Activated CD4-positive, alpha-beta T cell treated with anti-CD3 and anti-CD28 coated beads, Interleukin-2, Interleukin-4, amounts not matched to agents 100 ng/mL and 50 ng/mL, durations not matched to agents 16 hours and 8 hours (primary cell): ENCODE results near the gene SH2D3C.
"Not testable (repeated sequence)": the region's sequence is repeated elsewhere in the genome, so short reads cannot be mapped to it uniquely, and the experiment has no call there.

Experiments
- DNase-seq: peaks from one replicate; pipeline ENCODE4 v3.0.0-alpha.2; 2020; ENCODE audit warnings: low spot score

The SH2D3C gene

DNA sequence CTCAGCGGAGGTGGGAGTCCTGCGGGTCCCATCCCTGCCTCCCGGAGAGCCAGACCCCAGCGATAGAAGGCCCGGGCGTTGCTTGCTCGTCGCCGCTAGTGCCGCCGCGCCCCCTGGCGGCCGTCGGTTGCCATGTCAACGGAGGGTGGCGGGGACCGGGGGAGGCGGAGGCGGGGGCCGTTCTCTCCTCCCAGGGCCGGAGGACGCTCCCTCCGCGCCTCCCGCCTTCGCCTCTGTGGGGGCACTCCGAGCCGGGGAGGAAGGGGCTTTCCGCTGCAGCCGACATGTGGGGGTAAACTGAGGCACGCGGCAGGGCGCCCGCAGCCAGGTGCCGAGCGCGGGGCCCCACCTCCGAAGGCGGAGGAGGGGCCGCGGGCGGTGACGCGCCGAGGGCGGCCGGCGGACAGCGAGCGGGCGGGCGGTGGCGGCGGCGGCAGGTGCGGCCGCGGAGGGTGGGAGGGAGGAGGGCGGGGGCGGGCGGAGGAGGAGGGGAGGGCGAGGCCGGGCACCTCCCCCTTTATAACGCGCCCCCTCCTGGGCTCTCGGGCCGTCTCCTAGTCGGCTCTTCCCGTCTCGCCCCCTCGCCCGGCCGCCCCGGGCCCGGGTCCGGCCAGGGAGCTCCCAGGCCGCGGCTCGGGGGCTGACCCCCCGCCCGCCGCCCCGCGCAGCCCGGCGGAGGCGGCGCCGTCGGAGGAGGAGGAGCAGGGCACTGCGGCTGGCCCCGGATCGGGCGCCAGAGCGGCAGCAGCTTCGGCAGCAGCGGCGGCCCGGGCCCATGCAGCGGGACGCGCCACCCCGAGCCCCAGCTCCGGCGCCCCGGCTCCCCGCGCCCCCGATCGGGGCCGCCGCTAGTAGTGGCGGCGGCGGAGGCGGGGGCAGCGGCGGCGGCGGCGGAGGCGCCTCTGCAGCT lies 6.8 kb upstream of the SH2D3C start:
- DNase-seq, result peak; percentile 90

DNA sequence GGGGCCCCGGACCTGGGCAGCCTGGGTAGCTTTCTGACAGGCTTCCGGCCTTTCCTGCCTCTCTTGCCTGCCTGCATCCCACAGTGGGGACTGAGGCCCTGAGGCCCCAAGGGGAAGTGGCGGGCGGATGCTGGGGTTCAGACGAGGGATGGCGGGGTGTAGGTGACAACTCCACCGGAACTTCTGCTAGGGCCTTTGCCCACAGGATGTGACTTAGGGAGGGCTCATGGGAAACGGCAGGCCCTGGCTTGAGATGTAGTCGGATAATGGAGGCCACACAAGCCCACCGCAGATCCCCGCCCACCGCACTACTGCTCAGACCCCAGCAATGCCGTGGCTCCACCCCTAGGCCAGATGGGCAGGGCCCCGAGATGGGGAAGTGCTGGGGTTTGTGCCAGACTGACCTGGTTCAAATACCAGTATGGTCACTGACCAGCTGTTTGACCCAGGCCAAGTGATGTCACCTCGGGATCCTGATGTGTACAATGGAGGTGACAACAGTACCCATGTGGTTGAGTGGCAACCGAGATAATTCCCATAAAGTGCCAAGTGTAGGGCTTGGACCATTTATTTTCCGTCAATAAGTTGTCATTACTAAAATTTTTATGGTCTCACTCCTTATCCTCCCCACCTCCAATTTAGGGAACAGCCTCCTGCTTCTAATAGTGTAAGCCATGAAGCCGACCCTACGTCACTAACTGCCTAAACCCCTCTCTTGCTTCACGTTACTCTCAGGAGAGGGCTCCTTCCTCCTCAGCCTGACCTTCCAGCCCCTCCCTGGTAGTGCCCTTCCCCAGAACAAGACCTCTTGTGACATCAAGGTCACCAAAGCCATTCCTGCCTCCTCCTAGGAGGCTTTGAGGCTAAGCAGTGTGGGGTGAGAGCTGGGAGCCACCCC lies 4.9 kb upstream of the SH2D3C start:
- peak; percentile 89 for DNase-seq

DNA sequence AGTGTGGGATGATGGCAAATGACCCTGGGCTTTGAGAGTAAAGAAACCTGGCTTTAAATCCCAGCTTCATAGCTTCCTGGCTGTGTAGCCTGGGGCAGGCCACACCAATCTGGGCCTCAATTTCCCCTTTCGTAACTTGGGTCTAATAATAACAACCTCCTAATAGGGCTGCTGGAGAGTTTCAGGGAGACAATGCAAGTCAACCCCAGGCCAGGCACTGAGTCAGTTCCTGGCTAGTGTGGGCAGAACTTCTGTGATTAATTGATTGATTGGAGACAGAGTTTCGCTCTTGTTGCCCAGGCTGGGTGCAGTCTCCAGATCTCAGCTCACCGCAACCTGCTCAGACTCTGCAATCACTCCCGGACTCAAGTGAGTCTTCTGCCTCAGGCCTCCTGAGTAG lies 3.3 kb upstream of the SH2D3C start:
- DNase-seq, result no peak

DNA sequence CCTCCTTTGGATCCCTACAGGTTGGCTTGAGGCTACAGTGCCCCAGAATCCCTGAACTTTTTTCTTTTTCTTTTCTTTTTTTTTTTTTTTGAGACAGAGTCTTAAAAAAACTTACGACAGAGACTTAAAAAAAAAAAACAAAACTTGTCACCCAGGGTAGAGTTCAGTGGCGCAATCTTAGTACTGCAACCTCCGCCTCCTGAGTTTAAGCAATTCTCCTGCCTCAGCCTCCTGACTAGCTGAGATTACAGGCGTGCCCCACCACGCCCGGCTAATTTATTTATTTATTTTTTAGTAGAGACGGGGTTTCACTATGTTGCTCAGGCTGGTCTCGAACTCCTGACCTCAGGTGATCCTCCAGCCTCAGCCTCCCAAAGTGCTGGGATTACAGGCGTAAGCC lies 2.4 kb upstream of the SH2D3C start:
- DNase-seq, result not testable (repeated sequence)

DNA sequence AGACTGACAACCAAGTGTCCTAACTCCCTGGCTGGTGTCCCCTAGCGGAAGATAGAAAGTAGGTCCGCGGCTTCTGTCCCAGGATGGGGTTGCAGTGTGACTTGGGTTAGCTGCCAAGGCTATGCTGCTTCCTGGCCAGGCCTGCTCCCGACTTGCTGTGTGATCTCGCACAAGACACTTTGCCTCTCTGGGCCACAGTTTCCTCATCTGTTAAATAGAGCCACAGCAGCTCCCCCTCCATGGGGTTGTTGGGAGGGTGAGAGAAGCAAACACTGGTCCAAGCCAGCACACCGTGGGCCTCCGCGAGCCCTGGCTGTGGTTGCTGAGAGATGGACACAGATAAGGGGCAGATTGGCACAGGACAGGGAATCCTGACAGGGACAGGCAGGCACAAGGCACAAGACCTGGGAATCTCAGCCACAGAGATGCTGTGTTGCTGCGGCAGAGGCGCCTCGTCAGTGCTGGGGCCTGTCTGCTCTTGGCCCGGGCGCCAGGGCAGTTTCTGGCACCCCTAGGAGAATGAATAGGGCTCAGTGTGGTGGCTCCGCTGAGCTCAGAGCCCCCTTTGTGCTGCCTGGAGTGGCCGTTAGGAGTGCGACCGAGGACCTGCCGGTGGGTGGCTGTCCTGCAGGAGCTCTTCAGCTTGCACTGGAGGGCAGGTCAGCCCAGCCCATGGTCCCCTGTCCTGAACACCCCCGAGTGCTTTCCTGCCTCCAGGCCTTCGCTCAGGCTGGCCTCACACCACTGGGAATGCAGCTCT lies 1.8 kb upstream of the SH2D3C start:
- DNase-seq, result no peak

DNA sequence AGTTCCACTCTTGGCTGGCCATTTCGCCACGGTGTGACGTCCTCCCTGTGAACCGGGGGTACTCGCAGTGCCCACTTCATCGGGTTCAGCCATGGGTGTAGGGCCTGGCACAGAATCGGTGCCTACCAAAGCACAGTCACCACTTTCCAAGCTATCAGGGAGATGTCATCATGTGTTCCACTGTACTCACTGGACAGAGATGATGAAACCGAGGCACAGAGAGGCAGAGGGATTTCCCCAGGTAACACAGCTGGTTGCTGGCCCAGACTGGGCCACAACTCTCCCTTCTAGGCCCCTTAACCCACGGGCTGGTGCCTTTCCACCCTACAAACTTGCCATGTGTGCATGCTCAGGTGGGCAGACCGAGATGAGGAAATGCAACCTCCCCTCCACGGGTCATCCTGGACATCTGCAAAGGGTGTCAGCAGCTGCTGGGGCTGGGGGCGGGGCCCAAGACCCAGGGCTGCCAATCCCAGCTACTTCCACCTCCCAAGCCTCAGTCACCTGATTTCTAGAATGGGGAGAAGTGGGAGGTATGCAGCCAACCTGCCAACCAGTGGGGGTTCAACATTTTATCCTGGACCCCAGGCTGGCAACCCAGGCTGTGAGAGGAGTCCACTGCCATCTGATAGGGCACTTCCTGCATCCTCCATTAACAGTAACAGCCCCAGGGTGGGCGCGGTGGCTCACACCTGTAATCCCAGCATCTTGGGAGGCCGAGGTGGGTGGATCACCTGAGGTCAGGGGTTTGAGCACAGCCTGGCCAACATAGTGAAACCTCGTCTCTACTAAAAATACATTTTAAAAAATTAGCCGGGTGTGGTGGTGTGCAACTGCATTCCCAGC lies 893 bp upstream of the SH2D3C start:
- peak; percentile 83 for DNase-seq

DNA sequence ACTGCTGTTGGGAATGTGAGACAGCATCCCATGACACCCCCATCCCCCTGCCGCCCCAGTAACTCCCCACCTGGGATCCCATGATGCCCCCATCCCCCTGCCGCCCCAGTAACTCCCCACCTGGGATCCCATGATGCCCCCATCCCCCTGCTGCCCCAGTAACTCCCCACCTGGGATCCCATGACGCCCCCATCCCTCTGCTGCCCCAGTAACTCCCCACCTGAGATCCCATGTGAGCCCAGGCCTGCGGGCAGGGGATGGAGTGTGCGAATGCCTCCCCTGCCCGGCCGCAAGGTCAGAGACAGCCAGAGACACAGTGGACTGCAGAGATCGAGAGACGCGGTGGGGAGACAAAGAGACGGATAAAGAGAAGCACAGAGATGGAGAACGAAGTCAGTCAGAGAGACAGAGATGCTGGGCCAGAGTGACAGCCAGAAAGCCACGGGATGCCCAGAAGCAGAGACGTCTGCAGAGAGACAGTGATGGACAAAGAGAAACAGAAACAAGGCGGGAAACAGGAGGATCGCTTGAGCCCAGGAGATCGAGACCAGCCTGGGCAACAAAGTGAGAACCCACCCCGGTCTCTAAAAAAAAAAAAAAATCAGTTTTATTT lies 992 bp downstream of the SH2D3C start:
- no peak for DNase-seq

DNA sequence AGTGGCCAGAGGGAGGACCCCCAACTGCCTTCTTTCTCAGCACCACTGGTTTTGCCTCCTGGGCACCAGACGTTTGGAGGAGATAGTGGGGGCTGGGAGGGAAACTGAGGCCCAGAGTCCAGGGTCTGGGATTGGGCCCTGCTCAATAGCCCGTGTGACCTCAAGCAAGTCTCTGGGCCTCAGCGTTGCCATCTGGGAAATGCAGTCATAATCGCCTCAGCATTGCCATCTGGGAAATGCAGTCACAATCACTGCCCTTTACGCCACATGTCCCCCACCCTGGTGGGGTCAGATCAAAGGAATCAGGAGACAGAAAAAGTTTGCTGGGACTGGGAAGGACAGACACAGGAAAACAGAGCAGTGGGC lies 1.6 kb downstream of the SH2D3C start:
- DNase-seq, result peak; percentile 48

DNA sequence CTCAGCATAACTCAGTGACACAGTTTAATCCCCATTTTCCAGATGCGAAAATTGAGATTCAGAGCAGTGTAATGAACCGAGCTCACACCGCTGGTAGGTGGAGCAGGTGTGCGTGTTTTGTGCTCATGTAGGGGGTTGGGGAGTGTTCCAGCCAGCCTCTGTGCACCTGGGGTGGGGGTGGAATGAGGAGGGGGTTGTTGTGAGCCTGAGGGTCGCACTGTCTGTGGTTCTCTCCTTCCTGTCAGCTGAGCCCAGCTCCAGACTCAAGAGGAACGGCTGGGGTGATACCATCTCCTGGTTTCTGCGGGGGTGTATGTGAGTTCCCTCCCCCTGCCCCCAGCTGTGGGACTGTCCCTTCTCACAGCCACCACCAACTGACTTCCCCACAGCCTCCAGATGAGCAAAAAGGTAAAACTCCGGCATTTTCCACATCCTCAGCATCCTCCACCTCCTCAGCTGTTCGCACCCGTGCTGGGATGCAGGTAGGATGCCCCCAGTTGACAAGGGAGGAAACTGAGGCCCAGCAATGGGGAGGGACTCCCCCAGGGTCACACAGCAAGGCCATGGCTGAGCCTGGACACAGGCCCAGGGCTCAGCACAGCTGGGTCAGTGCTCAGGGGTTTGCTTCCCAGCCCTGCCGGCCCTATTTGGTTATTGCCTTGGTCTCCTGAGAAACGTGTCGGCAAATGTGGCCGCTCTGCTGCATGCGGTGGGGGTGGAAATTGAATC lies 2.1 kb downstream of the SH2D3C start:
- peak; percentile 88 for DNase-seq

DNA sequence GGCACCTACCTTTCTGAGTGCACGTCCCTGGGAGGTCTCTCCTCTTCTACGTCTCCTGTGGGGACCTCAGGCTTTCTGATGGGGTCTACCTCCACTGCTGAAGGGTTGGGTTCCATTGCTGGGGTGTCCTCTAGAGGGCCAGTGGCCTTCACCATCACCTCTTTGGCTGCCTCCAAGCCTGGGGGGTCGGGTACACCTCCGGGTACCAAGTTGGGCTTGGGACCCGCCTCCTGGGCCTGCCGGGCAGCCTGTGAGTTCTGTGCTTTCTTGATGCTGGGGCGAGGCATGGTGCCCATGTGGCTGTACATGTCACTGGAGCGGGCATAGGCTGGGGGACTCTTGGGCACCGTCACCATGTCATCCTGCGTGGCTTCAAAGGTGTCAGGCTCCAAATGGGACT lies 4.5 kb downstream of the SH2D3C start:
- no peak for DNase-seq

DNA sequence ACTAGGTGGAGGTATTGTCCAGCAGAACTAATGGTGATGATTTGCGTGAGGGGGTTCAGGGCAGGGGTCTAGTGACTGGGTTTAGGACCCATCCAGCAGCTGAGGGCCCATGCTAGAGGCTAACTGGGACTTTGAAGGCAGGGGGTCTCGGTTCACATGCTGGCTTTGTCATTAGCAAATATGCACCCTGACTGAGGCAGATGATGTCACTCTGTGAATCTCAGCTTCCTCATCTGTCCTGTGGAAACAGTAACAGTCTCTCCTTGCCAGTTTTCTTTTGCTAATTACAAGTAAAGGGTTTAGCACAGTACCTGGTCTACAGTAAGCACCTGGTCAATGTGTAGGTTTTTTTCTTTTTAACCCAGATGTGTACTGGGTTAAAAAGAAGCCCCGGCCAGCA lies 5.2 kb downstream of the SH2D3C start:
- no peak for DNase-seq

DNA sequence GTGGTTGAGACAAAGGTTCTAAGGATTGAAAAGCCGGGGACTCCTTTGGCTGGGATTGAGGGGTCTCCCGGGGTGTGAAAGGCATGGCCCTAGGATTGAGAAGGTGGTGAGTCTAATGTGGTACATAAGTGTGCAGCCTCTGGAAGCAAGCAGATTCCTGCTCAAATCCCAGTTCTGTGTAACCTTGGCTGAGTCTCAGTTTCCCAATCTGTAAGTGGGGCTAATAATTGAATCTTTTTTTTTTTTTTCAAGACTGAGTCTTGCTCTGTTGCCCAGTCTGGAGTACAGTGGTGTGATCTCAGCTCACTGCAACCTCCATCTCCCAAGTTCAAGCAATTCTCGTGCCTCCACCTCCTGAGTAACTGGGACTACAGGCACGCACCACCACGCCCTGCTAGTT lies 5.9 kb downstream of the SH2D3C start:
- DNase-seq, result no peak

DNA sequence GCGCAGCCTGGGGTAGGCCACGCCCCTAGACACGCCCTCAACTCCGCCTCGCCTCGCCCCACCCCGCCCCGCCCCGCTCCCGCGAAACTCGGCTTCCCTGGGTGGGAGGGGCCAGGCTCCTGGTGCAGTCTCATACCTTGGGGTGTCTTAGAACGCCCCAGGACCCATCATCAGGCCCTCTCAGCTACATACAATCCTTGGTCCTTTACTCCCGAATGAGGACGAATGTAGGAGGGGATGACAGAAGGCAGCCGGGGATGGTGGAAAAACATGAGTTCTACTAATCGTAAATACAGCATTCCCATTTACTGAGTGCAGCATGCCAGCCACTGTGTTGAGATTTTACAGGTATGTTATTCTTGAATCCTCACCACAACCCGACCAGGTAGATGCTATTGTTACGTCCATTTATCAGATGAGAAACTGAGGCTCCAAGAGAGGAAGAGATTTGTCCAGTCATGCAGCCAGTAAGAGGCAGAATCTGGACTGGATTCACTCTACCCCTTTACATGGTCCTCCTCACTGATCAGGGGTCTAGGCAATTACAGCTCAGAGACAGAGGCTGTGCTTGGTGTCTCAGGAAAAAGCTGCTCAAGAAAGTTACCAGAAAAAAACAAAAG lies 6.8 kb downstream of the SH2D3C start:
- no peak for DNase-seq

DNA sequence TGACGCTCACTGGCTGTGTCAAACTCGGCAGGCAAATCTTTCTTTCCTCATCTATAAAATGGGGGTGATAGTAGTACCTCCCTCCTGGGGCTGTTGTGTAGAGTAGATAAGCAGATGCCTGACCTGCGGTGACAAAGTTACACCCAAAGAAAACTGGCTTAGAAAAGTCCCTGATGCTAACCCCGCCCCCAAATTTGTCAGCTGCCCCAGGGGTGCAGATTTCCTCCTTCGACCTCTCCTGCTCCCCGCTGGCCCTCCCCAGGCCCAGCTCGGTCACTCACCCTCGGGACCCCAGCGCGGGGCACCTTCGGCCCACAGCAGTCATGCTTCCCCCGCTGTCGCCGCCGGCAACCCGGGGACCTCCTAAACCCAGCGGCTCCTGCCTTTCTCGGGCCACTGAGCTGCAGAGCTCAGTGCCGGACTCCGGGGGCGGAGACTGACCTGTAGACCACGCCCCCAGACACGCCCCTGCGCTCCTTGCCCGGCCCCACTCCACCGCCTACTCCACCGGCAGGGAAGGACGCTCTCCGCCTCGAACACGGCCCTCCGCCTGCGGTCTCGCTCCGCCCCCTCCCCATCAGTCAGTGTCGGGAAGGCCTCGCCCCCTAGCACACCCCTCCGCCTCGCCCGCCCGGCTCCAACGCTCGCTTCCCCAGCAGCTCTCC lies 7.4 kb downstream of the SH2D3C start:
- peak; percentile 98 for DNase-seq

DNA sequence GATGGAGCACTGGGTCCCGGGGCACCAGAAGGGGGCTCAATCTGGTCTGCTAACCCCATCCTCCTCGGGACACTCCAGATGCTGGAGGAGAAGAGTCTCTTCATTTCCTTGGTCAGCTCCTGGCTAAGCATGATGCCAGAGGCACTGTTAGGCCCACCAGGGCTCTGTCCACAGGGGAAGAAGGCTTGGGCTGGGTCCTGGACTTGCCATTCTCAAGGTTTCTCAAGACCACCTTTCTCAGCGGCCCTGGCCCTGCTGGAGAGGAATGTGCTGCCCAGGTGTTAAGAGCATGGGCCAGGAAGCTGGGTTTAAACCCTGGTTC lies 7.9 kb downstream of the SH2D3C start:
- DNase-seq, result no peak

DNA sequence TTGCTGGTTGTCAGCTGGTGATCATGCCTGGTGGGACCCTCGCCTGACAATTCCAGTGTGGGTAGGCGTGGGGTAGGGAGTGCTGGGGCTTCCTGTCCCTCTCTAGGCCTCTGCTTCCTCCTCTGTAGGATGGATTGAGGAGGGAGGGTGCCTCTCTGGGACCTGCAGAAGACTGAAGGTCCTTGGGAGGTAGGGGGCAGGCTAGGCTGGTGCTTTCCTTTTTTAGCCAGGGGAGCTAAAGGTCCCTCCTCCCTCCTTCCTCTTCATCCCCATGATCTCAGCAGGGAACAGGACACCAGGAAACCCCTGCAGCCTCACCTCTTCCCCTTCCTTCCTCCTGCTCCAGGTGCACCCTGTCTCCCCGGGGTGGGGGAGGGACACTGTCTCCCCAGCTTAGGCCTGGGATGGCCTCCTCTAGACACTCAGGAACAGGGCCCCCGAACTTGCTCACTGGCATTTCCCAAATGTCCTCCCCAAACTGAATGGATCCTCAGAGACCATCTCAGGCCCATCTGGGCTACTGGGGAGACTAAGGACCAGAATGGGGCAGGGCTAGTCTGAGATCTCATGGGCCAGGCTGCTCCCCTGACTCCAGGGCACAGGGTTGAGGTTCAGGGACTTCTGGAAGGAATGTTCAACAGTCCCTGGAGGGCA lies 8.4 kb downstream of the SH2D3C start:
- DNase-seq, result no peak

DNA sequence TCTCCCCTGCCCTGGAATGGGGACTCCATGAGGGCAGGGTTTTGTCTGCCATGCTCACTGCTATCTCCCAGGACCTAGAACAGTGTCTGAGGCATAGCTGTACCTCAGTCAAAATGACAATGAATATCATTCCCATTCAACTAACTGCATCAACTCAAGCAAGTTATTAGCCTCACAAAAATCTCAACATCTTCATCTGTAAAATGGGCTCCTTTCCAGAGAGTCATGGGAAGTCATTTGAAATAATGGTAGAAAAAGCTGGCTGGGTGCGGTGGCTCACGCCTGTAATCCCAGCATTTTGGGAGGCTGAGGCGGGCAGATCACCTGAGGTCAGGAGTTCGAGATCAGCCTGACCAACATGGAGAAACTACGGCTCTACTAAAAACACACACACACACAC lies 9.4 kb downstream of the SH2D3C start:
- no peak for DNase-seq

DNA sequence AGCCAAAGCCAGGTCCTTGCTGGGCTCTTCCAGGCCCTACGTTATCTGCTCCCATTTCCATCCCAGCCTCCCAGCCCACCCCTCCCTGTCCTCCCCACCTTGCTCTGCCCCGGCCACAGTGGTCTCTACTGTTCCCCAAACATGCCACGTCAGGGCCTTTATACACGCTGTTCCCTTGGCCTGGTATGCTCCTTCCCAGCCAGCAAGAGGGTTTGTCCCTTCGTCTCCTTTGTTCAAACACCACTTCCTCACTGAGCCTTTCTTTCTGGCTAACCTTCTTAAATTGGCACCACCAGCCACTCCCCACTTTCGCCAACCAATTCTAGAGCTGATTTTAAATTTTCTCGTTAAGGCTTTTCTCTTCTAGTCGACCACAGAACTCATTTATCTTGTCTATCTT lies 9.8 kb downstream of the SH2D3C start:
- DNase-seq, result no peak

DNA sequence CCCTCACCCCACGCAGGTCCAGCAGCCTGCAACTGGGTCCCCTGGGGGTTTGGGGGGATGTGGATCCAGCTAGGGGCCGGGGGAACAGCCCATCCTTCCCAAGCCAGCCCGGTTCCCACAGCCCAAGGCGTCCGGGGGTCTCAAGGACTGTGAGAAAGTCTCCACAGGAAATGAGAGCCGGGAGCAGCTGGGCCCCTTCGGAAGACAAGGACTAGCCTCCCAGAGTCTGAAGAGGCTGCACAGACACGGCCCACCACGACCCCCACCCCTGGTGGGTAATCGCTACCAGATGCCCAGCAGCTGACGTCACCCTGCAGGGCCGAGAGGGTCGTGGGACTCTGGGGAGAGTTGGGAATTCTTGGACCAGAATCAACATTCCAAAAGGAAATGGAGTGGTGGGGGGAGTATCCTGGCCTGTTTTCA lies 10.5 kb downstream of the SH2D3C start:
- DNase-seq, result no peak
